HG03575 (cell line): Measurements from ENCODE around the gene BAZ2A.
A peak's percentile ranks its signal among the peaks of the same experiment; 100 is the strongest.
"Not testable (repeated sequence)": the region's sequence is repeated elsewhere in the genome, so short reads cannot be mapped to it uniquely, and the experiment has no call there.

Experiments
- ATAC-seq: cut with Tn5 transposase; IDR thresholded peaks from one replicate; pipeline ENCODE4 v1.9.1; 2021; ENCODE audit not compliant: unreplicated experiment, insufficient number of reproducible peaks, low FRiP score; ENCODE audit errors: extremely low read depth

Gene BAZ2A

DNA sequence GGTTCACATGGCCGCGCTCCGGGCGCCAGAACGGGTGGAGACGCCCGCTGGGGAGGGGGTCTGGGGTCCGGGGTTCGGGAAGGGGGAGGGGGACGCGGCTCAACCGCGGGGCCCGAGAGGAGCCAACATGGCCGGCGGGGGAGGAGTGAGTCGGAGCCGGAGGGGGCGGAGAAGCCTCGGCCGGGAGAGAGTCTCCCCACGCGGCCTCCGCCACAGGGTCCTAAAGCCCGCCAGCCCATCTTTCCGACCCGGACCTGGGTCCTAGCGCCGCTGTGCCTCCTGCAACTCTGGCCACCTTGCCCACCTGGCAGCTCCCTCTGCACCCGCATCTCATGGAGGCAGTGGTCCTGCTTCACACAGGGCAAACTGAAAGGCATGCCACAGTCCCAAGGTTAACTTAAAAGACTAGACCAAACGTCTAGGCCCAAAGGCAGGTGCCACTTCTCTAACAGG, at the start of gene BAZ2A:
Gene BAZ2A, minus strand, starts transcription at position 147 of the 453 bp plus-strand sequence. CDS start 12,796 bp downstream, outside the sequence.
- ATAC-seq: no peak

DNA sequence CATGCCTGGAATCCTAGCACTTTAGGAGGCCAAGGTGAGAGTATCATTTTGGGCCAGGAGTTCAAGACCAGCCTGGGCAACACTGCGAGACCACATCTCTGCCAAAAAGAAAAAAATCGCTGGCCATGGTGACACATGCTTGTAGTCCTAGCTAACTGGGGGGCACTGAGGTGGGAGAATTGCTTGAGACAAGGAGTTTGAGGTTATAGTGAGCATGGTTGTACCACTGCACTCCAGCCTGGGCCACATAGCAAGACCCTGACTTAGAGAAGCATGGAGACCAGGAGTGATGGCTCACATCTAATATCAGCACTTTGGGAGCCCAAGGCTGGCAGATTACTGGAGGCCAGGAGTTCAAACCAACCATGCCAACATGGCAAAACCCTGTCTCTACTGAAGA, 48.7 kb upstream of the BAZ2A start:
- no peak for ATAC-seq

DNA sequence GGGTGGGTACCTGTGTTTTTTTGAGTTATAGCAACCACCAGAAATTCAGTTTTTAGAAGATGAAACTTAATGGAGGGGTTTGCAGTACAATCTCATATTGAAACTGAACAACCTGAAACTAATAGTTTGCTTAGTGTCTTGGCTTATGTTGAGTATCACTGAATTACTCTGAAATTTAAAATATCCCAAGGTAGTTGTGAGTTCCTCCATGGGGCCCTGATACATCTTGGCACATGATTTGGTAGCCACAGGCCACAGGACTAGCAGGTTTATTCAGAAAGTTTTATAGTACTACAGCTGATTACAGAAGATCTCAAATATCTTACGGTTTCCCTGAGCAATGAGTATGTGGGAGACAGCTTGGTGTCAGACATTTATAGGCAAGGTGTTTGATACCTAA, 47.6 kb upstream of the BAZ2A start:
- ATAC-seq: no peak

DNA sequence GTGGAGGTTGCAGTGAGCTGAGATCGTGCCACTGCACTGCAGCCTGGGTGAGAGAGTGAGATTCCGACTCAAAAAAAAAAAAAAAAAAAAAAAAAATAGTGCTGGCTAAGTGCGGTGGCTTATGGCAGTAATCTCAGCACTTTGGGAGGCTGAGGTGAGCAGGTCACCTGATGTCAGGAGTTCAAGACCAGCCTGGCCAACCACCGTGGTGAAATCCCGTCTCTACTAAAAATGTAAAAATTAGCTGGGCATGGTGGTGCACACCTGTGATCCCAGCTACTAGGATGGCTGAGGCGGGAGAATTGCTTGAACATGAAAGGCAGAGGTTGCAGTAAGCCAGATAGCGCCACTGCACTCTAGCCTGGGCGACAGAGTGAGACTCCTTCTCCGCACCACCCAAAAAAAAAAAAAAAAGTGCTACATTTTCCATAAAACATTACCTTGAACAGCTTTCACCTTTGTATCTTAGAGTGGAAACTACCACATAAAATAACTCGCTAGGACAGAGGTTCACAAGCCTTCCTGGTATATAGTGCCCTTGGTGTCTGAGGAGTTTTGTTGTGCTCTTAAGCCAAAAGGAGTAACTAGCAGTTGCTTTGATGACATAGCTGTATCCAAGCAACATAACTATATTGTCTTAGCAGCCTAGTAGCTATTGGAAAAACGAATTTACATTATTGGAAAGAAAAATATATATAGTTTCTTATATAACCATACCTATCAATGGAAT, 46.9 kb upstream of the BAZ2A start:
- ATAC-seq: no peak

DNA sequence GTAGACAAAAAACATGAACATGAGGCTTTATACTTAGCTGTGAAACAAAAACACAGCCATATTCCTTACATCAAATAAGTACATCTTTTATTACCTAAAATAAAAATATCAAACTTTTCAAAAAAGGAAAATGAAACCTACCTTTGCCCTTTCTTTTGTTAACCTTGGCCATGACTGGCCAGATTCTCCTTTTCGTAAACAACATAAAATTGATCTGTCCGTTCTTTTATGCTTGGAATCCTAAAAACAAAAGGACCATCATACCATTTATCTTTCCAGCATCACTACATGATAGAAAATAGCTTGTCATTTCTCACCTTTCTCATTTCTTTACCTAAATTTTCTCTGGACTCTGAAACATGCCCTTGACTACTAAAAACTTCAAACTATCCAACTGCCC, 41.5 kb upstream of the BAZ2A start:
- ATAC-seq: no peak

DNA sequence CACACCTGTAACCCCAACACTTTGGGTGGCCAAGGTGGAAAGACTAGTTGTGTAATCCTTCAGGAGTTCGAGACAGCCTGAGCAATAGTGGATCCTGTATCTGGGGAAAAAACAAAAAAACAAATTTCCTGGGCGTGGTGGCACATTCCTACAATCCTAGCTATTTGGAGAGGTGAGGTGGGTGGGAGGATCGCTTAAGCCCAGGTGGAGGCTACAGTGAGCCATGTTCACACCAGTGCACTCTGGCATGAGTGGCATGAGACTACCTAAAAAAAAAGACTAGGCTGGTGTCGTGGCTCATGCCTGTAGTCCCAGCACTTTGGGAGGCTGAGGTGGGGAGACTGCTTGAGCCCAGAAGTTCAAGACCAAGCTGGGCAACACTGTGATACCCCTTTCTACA, 40.7 kb upstream of the BAZ2A start:
- no peak for ATAC-seq

DNA sequence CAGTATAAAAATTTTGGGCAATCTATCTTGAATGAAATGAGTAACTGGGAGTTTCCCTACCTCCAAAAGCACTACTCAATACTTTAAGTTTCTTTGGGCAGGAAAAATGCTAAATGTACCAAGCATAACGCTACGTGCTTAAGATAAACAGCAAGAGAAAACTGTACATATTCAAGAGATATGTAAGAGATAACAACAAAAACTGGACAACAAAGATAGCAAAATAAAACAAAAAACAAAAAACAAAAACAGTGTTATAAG, 38.0 kb upstream of the BAZ2A start:
- no peak for ATAC-seq

DNA sequence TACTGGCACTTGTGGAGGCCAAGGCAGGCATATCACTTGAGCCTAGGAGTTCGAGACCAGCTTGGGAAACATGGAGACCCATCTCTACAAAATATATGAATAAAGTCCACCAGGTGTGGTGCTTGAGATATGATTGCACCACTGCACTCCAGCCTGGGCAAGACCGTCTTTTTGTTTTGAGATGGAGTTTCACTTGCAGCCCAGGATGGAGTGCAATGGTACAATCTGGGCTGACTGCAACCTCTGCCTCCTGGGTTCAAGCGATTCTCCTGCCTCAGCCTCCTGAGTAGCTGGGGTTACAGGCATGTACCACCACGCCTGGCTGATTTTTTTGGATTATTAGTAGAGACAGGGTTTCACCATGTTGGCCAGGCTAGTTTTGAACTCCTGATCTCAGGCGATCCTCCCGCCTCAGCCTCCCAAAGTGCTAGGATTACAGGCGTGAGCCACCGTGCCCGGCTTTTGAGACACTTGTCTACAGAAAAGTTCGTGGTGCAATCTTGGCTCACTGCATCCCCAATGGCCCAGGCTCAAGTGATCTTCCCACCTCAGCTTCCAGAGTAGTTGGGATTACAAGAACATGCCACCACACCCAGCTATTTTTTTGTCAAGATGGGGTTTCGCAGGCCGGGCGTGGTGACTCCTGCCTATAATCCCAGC, 32.0 kb upstream of the BAZ2A start:
- no peak for ATAC-seq

DNA sequence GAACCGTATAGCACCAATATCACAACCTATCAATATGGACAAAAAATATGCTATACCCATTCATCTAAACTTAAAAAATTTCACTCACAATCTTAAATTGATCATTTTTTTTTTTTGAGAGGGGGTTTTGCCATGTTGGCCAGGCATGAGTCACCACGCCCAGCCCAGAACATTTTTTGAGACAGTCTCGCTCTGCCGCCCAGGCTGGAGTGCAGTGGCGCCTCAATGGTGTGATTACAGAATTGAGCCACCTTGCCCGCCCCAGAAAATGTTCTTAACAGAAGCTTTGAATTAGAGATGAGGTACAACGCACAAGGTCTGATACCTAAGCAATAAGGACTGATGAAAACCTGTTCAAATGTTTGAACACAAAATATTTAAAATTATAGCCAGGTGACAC, 31.4 kb upstream of the BAZ2A start:
- ATAC-seq: no peak

DNA sequence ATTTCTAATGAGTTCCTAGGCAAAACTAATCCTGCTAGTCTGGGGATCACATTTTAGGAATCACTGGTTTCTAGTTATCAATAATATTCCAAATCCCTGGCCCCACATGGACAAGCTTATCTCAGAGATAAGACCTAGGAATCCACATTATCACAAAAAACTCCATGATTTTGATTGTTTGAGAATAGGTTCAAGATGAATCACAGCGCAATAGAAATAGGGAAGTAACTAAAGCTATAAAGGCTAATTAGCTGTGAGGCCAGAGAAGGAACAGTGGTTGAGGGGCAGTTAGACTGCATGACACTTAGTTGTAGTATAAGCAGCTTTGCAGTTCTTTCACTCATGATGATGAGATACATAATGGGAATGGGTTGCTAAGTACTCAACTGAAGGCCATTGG, 28.8 kb upstream of the BAZ2A start:
- ATAC-seq: no peak

DNA sequence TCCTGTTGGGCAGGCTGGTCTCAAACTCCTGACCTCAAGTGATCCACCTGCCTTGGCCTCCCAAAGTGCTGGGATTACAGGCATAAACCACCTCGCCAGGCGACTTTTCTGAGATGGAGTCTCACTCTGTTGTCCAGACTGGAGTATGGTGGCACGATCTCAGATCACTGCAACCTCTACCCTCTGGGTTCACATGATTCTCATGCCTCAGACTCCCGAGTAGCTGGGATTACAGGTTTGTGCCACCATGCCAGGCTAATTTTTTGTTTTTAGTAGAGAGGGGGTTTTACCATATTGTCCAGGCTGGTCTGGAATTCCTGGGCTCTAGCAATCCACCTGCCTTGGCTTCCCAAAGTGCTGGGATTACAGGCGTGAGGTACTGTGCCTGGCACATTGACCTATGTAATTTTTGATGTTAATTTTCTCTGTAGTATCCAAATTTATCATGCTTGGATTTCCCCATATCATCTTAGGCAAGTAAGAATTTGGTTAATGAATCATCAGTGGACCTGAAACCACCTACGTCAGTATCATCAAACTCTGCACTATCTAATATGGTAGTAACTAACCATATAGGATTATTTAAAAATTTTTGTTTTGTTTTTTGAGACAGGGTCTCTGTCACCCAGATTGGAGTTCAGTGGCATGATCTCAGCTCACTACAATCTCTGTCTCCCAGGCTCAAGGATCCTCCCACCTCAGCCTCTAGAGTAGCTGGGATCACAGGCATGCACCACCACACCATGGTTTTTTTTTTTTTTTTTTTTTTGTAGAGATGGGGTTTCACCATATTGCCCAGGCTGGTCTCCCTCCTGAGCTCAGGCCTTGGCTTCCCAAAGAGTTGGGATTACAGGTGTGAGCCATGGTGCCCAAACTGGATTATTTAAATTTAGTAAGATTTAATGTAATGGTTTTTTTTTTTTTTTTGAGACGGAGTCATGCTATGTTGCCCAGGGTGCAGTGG, 27.6 kb upstream of the BAZ2A start:
- ATAC-seq: no peak

DNA sequence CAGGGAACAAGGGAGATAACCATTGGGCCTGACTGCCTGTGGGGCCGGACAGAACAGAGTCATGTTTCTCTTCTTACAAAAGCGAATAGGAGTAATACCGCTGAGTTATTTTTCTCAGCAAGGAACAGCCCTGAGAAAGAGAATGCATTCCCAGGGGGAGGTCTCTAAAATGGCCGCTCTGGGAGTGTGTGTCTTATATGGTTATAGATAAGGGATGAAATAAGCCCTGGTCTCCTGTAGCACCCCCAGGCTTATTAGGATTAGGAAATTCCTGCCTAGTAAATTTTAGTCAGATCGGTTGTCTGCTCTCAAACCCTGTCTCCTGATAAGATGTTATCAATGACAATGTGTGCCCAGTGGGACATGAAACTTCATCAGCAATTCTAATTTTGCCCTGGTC, 23.7 kb upstream of the BAZ2A start:
- not testable (repeated sequence) for ATAC-seq

DNA sequence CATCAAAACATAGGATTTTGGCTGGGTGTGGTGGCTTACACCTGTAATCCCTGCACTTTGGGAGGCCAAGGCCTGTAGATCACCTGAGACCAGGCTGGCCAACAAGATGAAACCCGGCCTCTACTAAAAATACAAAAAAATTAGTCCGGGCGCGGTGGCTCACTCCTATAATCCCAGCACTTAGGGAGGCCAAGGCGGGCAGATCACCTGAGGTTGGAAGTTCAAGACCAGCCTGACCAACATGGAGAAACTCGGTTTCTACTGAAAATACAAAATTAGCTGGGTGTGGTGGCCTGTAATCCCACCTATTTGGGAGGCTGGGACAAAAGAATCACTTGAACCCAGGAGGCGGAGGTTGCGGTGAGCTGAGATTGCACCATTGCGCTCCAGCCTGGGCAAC, 17.9 kb upstream of the BAZ2A start:
- not testable (repeated sequence) for ATAC-seq

DNA sequence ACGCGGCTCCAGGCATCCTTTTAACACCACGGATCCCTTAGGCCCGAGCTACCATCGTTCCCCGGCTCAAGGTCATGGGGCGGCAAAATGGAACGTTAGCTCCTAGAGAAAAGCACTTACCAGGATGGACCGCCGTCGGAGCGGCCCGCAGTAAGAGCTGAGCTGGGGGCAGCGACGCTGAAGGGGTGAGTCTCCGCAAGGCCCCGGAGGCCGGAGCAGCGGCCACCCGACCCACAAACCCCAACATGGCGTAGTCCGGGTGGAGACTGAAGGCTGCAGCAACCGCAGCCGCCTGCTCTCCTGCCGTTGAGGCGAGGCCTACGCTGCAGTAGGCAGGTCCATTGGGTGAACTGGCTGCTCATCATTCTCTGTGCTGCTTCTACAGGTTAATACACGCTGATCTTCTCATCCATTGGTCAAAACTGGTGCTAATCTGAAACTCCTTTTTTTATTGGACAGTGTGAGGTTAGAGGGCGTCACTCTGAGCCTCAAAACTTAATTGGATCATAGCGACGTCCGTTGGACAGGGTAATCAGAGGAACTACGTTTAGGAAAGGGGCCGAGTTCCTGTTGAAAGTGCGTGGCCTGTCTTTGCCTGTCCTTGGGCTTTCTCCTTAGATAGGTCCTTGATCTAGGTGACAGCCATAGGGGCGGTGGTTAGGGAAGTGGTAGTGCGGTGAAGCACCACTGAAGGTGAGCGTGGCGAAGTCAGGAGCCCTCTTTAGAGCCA, 15.8 kb upstream of the BAZ2A start, which contains the start of gene ATP5F1B:
Gene ATP5F1B, minus strand, starts transcription at position 268 of the 730 bp plus-strand sequence. Its CDS starts 21 bp downstream, at position 247.
- ATAC-seq: peak; percentile 96

DNA sequence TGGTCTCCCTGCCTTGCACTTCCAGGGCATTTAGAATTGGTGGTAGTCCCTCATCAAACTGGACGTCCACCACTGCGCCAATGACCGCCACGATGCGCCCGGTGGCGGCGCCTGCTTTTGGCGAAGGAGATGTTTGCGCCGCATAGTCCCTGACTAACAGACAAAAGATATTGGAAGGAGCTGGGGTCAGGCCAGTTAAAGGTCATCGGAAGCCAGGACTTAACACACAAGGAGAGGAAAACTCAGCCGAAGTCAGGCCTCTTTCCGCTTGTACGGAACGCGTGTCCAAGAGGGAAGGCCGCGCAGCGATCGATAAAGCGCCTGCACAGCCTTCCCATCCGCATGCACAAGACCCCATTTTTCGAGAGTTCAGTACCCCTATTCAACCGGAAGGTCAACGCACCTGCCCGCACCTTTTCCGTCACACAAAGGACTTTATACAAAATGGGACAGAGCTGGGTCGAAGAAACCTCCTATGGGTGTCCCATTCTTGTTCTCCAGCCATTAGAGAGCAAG, 15.1 kb upstream of the BAZ2A start:
- no peak for ATAC-seq

DNA sequence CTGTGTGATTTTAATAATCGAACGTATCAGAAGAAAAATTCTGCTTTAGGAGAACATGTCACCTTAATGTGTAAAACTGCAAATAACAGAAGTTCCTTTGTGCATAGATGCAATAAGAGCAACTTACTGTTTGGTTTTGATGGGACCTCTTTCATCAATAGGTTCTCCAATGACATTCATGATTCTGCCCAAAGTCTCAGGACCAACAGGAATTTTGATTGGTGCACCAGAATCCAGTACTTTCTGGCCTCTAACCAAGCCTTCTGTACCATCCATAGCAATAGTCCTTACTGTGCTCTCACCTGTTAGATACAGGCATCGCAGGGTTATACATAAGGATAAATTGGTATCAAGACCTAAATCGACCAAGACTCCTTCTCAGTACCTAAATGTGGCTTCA, 14.5 kb upstream of the BAZ2A start:
- no peak for ATAC-seq

DNA sequence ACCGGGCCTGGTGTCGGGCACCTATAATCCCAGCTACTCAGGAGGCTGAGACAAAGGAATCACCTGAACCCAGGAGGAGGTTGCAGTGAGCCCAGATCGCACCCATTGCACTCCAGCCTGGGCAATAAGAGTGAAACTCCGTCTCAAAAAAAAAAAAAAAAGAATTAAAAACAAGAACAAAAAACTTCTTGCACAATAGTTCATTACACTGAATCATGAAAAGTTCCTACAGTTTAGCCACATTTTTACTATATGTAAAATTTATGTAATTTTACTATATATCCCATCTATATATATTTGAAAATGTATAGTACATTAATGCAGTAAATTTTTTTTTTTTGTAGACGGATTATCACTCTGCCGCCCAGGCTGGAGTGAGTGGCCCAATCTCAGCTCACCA, 11.1 kb upstream of the BAZ2A start:
- ATAC-seq: no peak

DNA sequence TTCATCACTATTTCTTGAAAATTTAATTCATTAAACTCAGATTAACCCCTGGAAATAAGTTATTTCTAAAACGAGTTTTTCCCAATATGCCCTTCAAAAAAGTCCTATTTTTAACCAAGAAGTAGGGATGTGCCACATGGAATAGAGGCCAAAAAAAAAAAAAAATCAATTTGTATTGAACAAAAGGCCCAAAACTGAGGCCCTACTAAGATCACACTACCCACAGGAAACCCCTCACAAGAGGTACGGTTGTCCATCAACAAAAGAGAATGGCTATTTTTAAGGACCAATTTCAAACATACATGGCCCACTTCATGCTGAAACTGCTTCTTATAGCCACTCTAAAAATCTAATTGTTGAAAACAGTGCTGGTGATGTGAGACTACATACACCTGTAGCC, 7.5 kb upstream of the BAZ2A start:
- no peak for ATAC-seq
